AG09309 (cell line): ENCODE results near the gene SGSM2.

ENCODE experiments used
- DNase-seq: peaks from one replicate; pipeline ENCODE4 v3.0.0-alpha.2; 2010; ENCODE audit warnings: low read depth
- H3K4me3 ChIP-seq: 2 replicates; pipeline ENCODE4 v1.5.1; 2011; ENCODE audit warnings: mild to moderate bottlenecking, low read depth, low read length, moderate library complexity; ENCODE audit not compliant: control insufficient read depth
- TF ChIP-seq, protein P1 (sequence below): IDR thresholded peaks from 2 replicates; pipeline ENCODE4 v1.5.1; 2011; ENCODE audit warnings: mild to moderate bottlenecking, low read depth, low read length, inconsistent platforms; ENCODE audit not compliant: insufficient read depth, control insufficient read depth; ENCODE audit errors: missing control alignments

Gene SGSM2

DNA sequence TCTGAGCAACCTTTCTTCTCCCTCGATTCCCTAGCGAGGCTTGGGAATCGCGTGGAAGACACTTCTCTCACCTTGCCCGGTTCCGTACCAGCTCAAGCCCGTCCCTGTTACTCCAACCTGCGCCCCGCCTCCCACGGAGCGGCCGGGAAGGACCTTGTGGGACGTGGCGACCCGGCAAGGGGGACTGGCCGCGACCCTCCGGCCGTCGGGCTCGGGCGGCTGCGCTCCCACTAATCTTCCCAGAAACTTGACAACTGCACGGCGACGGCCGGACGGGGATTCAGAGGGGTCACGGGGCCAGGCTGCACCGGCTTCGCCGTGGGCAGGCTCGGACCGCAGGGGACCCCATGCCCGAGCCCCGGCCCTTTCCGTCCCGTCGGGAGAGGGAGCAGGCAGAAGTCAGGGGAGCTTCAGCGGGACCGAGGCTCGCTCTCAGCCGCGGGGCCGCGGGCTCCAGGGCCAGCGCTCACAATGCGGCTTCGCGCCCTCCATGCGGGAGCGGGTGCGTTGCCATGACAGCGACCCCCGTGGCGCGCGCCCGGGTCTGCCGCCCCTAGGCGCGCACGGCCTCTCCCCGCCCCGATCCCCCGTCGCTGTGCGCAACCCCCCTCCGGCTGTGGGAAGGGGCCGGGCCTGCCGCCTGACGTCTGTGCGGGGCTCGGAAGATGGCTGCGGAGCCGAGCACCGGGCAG, at the start of gene SGSM2:
Gene SGSM2, plus strand, starts transcription at position 650 of the 692 bp plus-strand sequence. CDS start 188 bp downstream, outside the sequence.
- no peak for DNase-seq

GRCh38 chr17:2289878-2290478, 47.3 kb upstream of the SGSM2 start:
- DNase-seq = no peak

More for the DNA sequence above, at the start of gene SGSM2:
- TF ChIP-seq, protein P1, sequence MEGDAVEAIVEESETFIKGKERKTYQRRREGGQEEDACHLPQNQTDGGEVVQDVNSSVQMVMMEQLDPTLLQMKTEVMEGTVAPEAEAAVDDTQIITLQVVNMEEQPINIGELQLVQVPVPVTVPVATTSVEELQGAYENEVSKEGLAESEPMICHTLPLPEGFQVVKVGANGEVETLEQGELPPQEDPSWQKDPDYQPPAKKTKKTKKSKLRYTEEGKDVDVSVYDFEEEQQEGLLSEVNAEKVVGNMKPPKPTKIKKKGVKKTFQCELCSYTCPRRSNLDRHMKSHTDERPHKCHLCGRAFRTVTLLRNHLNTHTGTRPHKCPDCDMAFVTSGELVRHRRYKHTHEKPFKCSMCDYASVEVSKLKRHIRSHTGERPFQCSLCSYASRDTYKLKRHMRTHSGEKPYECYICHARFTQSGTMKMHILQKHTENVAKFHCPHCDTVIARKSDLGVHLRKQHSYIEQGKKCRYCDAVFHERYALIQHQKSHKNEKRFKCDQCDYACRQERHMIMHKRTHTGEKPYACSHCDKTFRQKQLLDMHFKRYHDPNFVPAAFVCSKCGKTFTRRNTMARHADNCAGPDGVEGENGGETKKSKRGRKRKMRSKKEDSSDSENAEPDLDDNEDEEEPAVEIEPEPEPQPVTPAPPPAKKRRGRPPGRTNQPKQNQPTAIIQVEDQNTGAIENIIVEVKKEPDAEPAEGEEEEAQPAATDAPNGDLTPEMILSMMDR = no peak
- peak within 1 kb of the TSS; percentile 54 for H3K4me3 ChIP-seq

DNA sequence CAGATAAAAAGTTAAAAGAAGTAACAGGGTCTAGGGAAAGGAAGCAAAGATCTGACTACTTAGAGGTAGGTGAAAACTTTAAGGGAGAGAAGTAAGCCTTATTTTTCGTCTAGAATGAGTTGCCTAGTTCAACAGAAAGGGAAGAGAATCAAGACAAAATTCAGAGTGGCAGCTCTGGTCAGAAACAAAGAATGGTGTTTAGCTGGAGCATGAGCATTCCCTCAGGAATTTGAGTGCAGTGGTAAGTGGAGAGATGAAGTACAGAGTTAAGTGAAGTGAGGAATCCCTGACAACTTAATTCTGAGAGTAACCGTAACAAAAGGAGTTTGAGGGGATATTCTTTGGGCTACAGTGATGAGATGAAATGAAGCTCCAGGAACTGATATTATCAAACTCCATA, 45.2 kb upstream of the SGSM2 start:
- H3K4me3 ChIP-seq = no peak overlapping the region
- no peak for DNase-seq
- TF ChIP-seq, protein P1 = no peak

More at GRCh38 chr17:2289878-2290478, 47.3 kb upstream of the SGSM2 start:
- TF ChIP-seq, protein P1 = no peak
- H3K4me3 ChIP-seq = no peak overlapping the region

GRCh38 chr17:2295575-2295974, 41.7 kb upstream of the SGSM2 start:
- DNase-seq = no peak
- no peak overlapping the region for H3K4me3 ChIP-seq
- TF ChIP-seq, protein P1 = no peak

DNA sequence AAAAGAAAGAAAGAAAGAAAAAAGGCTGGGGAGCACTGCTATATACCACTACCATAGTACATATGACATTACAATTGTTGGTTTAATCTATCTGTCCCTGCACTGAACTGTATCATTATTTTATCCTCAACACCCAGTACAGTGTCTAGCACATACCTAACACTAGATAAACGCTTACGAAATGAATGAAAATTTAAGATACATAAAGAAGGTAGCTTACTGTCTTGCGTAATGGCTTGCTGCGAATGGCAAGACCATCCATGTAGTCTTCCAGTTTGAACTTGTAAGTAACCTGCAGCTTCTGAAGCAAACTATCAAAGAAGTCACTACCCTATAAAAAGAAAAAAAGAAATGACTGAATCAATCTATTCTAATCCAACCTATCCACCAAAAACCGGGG, 40.3 kb upstream of the SGSM2 start:
- H3K4me3 ChIP-seq = no peak overlapping the region
- no peak for DNase-seq
- TF ChIP-seq, protein P1 = no peak

GRCh38 chr17:2299136-2299535, 38.2 kb upstream of the SGSM2 start:
- no peak for DNase-seq
- TF ChIP-seq, protein P1 = no peak
- H3K4me3 ChIP-seq = no peak overlapping the region
